H1 (cell line): Measurements from ENCODE around the gene SLC25A42. TPM values are rescaled to one million over a fixed set of nuclear protein-coding genes. Genes with fewer than 3 reads are reported as not detected.

ENCODE experiments used
- CTCF ChIA-PET: fragments of 300-600 bp; sonication (Branson Sonifier 250); formaldehyde crosslinking; loops from one replicate; lab custom pipeline; 2021; ENCODE audit not compliant: partially characterized antibody; lab: Charles Lee
- POLR2A ChIA-PET: fragments of 300-600 bp; sonication (Branson Sonifier 250); formaldehyde crosslinking; loops from one replicate; lab custom pipeline; 2021; ENCODE audit warnings: inconsistent platforms; ENCODE audit not compliant: partially characterized antibody; lab: Charles Lee
- DNase-seq, 2 experiments: peaks; one replicate each; pipeline versions ENCODE4 v3.0.0 to v3.0.0-alpha.2; 2010 to 2022; ENCODE audit warnings: low spot score in 2 of 2, low read depth in 1 of 2, mixed read lengths in 1 of 2
- FAIRE-seq: peaks from 2 replicates; lab custom pipeline; 2011; peaks lifted over from hg19 to GRCh38; lab: Jason Lieb, UNC
- H2AFZ ChIP-seq: 2 replicates; pipeline ENCODE4 v1.8.1; 2012; ENCODE audit warnings: low read length, inconsistent platforms
- H2AK5ac ChIP-seq: 2 replicates; pipeline ENCODE4 v1.6.1; 2013; ENCODE audit warnings: low read depth, low read length
- H2BK120ac ChIP-seq: replicated peaks from 2 replicates; pipeline ENCODE3; 2013; ENCODE audit warnings: low read depth, low read length, inconsistent platforms
- H2BK12ac ChIP-seq: 2 replicates; pipeline ENCODE4 v1.6.1; 2013; ENCODE audit warnings: low read depth, low read length
- H2BK15ac ChIP-seq: 2 replicates; pipeline ENCODE4 v1.6.1; 2013; ENCODE audit warnings: low read length
- H2BK20ac ChIP-seq: 2 replicates; pipeline ENCODE4 v1.6.1; 2013; ENCODE audit warnings: low read length
- H2BK5ac ChIP-seq: 2 replicates; pipeline ENCODE4 v1.6.1; 2013; ENCODE audit warnings: low read depth, low read length
- H3K14ac ChIP-seq: 2 replicates; pipeline ENCODE4 v1.6.1; 2013; ENCODE audit warnings: inconsistent platforms; ENCODE audit not compliant: insufficient read length
- H3K18ac ChIP-seq: 2 replicates; pipeline ENCODE4 v1.6.1; 2013; ENCODE audit warnings: low read length; ENCODE audit errors: extremely low read depth
- H3K23ac ChIP-seq: 2 replicates; pipeline ENCODE4 v1.6.1; 2013; ENCODE audit warnings: inconsistent platforms; ENCODE audit not compliant: insufficient read length
- H3K23me2 ChIP-seq: 2 replicates; pipeline ENCODE4 v1.6.1; 2013; ENCODE audit warnings: low read depth, low read length
- H3K27ac ChIP-seq: 2 replicates; pipeline ENCODE4 v1.6.1; 2011; ENCODE audit warnings: low read depth, low read length, inconsistent platforms
- H3K27me3 ChIP-seq, 4 experiments: replicated peaks in 1 of 4; 1 replicate in 1 of 4; 2 replicates in 3 of 4; pipeline versions ENCODE4 v1.6.1 to v1.8.1; 2011 to 2013; ENCODE audit warnings: low read length in 3 of 4, mild to moderate bottlenecking in 3 of 4, inconsistent platforms in 2 of 4, mixed read lengths in 2 of 4, moderate library complexity in 1 of 4; ENCODE audit not compliant: control insufficient read depth in 3 of 4, insufficient read depth in 3 of 4; ENCODE audit errors: extremely low read depth in 1 of 4
- H3K36me3 ChIP-seq, 4 experiments: 2 replicates each; pipeline versions ENCODE4 v1.6.1 to v1.8.1; 2011 to 2013; ENCODE audit warnings: mild to moderate bottlenecking in 4 of 4, low read length in 3 of 4, moderate library complexity in 2 of 4, control low read depth in 1 of 4, inconsistent platforms in 1 of 4; ENCODE audit not compliant: insufficient read depth in 4 of 4, control insufficient read depth in 2 of 4
- H3K4ac ChIP-seq: replicated peaks from 2 replicates; pipeline ENCODE3; 2013; ENCODE audit warnings: low read length, low read depth, mixed read lengths, inconsistent platforms; ENCODE audit not compliant: insufficient read length
- H3K4me1 ChIP-seq, 4 experiments: replicated peaks in 1 of 4; 1 replicate in 1 of 4; 2 replicates in 3 of 4; pipeline versions ENCODE4 v1.6.1 to v1.8.1; 2011 to 2013; ENCODE audit warnings: low read length in 3 of 4, inconsistent platforms in 2 of 4, mixed read lengths in 1 of 4; ENCODE audit not compliant: insufficient read depth in 4 of 4, control insufficient read depth in 3 of 4
- H3K4me2 ChIP-seq, 2 experiments: 2 replicates each; pipeline versions ENCODE4 v1.6.1 to v1.8.1; 2011 to 2013; ENCODE audit warnings: low read depth in 2 of 2, low read length in 2 of 2, control low read depth in 1 of 2, inconsistent platforms in 1 of 2, mild to moderate bottlenecking in 1 of 2; ENCODE audit not compliant: insufficient read depth in 1 of 2
- H3K4me3 ChIP-seq, 4 experiments: fragments of 200-600, 300-600 bp in 1 of 4; sonication (generic), shearing (Covaris generic), sonication (Bioruptor Twin) in 1 of 4; 2 replicates each; pipeline versions ENCODE4 v1.5.1 to v1.8.1; 2011 to 2016; ENCODE audit warnings: low read length in 4 of 4, low read depth in 3 of 4, control low read depth in 2 of 4, inconsistent platforms in 2 of 4, mild to moderate bottlenecking in 2 of 4, mixed read lengths in 1 of 4, moderate library complexity in 1 of 4; ENCODE audit not compliant: insufficient read depth in 2 of 4; ENCODE audit errors: extremely low read depth in 1 of 4
- H3K56ac ChIP-seq: replicated peaks from 2 replicates; pipeline ENCODE3; 2013; ENCODE audit warnings: low read depth, mild to moderate bottlenecking, mixed read lengths, low read length, inconsistent platforms; ENCODE audit not compliant: insufficient read length
- H3K79me1 ChIP-seq: 2 replicates; pipeline ENCODE4 v1.6.1; 2013; ENCODE audit warnings: low read depth, low read length, control low read depth
- H3K79me2 ChIP-seq, 2 experiments: 2 replicates each; pipeline versions ENCODE4 v1.6.1 to v1.8.1; 2012 to 2013; ENCODE audit warnings: low read length in 2 of 2, mild to moderate bottlenecking in 2 of 2, inconsistent platforms in 1 of 2; ENCODE audit not compliant: insufficient read depth in 2 of 2, control insufficient read depth in 1 of 2
- H3K9ac ChIP-seq, 4 experiments: replicated peaks in 1 of 4; 1 replicate in 1 of 4; 2 replicates in 3 of 4; pipeline versions ENCODE4 v1.6.1 to v1.8.1; 2011 to 2013; ENCODE audit warnings: low read depth in 3 of 4, low read length in 3 of 4, control low read depth in 2 of 4, mild to moderate bottlenecking in 2 of 4, moderate library complexity in 2 of 4, inconsistent platforms in 1 of 4; ENCODE audit errors: extremely low read depth in 1 of 4
- H3K9me3 ChIP-seq, 2 experiments: 2 replicates each; pipeline versions ENCODE4 v1.6.1 to v1.8.1; 2012 to 2013; ENCODE audit warnings: mild to moderate bottlenecking in 2 of 2, moderate library complexity in 2 of 2, control low read depth in 1 of 2, inconsistent platforms in 1 of 2, low read depth in 1 of 2, low read length in 1 of 2, mixed read lengths in 1 of 2; ENCODE audit not compliant: insufficient read depth in 2 of 2
- H4K20me1 ChIP-seq, 2 experiments: replicated peaks in 1 of 2; 2 replicates each; pipeline versions ENCODE3 to v1.8.1; 2011 to 2013; ENCODE audit warnings: inconsistent platforms in 2 of 2, low read length in 2 of 2, mild to moderate bottlenecking in 1 of 2; ENCODE audit not compliant: insufficient read depth in 2 of 2, control insufficient read depth in 1 of 2
- H4K5ac ChIP-seq: 2 replicates; pipeline ENCODE4 v1.6.1; 2013; ENCODE audit warnings: low read length, low read depth, mixed read lengths, inconsistent platforms; ENCODE audit not compliant: insufficient read length
- H4K8ac ChIP-seq: 2 replicates; pipeline ENCODE4 v1.8.0; 2013; ENCODE audit warnings: mild to moderate bottlenecking, moderate library complexity, low read length, inconsistent platforms; ENCODE audit not compliant: insufficient read depth; ENCODE audit errors: extremely low read depth
- H4K91ac ChIP-seq: replicated peaks from 2 replicates; pipeline ENCODE3; 2013; ENCODE audit warnings: low read length, mixed read lengths, inconsistent platforms; ENCODE audit not compliant: insufficient read length
- WGBS, 2 experiments: shearing (Covaris generic) in 1 of 2; methylation state at CpG; one replicate each; pipeline versions ENCODE4 v1.1.6 to v1.1.7; 2013 to 2015; ENCODE audit warnings: low lambda C conversion rate in 2 of 2, mixed read lengths in 2 of 2, inconsistent platforms in 1 of 2, low coverage in 1 of 2, missing lambda C conversion rate in 1 of 2; ENCODE audit not compliant: insufficient replicate concordance in 2 of 2, insufficient coverage in 1 of 2, insufficient read length in 1 of 2; ENCODE audit errors: extremely low coverage in 1 of 2, missing lambda C conversion rate in 1 of 2; 5-methylcytosine and 5-hydroxymethylcytosine counted together
- polyA plus RNA-seq, 7 experiments: library from polyadenylated mRNA; depleted of rRNA in 3 of 7; stranded (reverse) in 5 of 7; unstranded in 2 of 7; fragments of >200 nt in 5 of 7; fragments of 200-250 nt in 2 of 7; gene quantifications; 1 replicate in 5 of 7; 2 replicates in 1 of 7; 4 replicates in 1 of 7; pipeline versions ENCODE4 v1.2.1 to v1.2.3, GENCODE V29; 2011 to 2013; ENCODE audit warnings: missing spikeins in 2 of 7, mixed read lengths in 2 of 7
- total RNA-seq: library from RNA; stranded (reverse); fragmentation: NEBNext Ultra II Directional; extraction: Animal tissue kit (Norgen Biotek cat#: 25700); gene quantifications from 2 replicates; pipeline ENCODE4 v1.2.1, GENCODE V29; 2021

The SLC25A42 gene
- total and polyA plus RNA-seq, 2 of the 8 experiments (the other 6 are each of a cell fraction or from before 2014, with no cell fraction given) = 5.9 to 6.2 TPM

GRCh38 chr19:19083413-19084178, 19.8 kb downstream of the SLC25A42 start:
- Histone ChIP-seq H3K14ac (no peak overlapping the region), H3K27me3 (peaks cover 0 to 8% (median 5%) of the 10 kb centered on the region in 4 experiments; a peak in 3 of 7 replicates), H3K4me2 (no peak overlapping the region), H3K79me2 (no peaks in the 10 kb centered on the region), H3K4me3 (no peak overlapping the region), H3K56ac (no peak overlapping the region), H3K23ac (no peak overlapping the region), H2BK15ac (0 out of 2 replicates have a peak overlapping the region, but pooled peaks have one; percentile 46), H2BK120ac (no peak overlapping the region), H2AK5ac (no peak overlapping the region), H4K5ac (no peak overlapping the region), H3K27ac (no peak overlapping the region), H3K4me1 (peaks cover 0 to 3% (median 0%) of the 10 kb centered on the region in 4 experiments; a peak in 1 of 7 replicates), H3K36me3 (no peaks in the 10 kb centered on the region), H2BK5ac (no peak overlapping the region), H3K18ac (no peak overlapping the region), H3K23me2 (no peaks in the 10 kb centered on the region), H3K9ac (no peak overlapping the region), H2AFZ (no peak overlapping the region), H4K91ac (peak overlapping the region; percentile 93), H3K9me3 (no peaks in the 10 kb centered on the region), H3K79me1 (0 out of 2 replicates have a peak, but pooled peaks cover 2% of the 10 kb centered on the region), H4K8ac (no peak overlapping the region), H2BK20ac (no peak overlapping the region), H3K4ac (no peak overlapping the region), H2BK12ac (no peak overlapping the region; the same call in 1 of the 2 replicates), H4K20me1 (peaks cover 0 to 6% of the 10 kb centered on the region in 2 experiments)
- 85% methylated on average over 7 of the region's 10 CpGs; no CpG with 5 or more reads in 1 of the 2 experiments for WGBS, 2 experiments
- POLR2A ChIA-PET = interaction anchor here (1.1 kb wide), 1 partner anchor 27 kb away, joined by 5 read pairs; no protein-coding TSS in a partner anchor
- DNase-seq (no peak), FAIRE-seq (no peak)
- CTCF ChIA-PET = no interaction called here
